ENCODE data around the gene ARHGDIG. TPM values are rescaled to one million over a fixed set of nuclear protein-coding genes. Genes with fewer than 3 reads are reported as not detected.

The ARHGDIG gene
- total and polyA plus RNA-seq, 9 donors: 0.10 to 0.77 TPM; not detected in 7

- Histone ChIP-seq H3K27ac (no peak overlapping the region), H3K36me3 (no peaks in the 10 kb centered on the region), H3K4me1 (ENCODE audit: insufficient read depth) (peaks cover 5% of the 10 kb centered on the region), H3K27me3 (no peaks in the 10 kb centered on the region), H3K4me3 (no peak overlapping the region), H3K9me3 (no peaks in the 10 kb centered on the region)
- intact Hi-C loops (cut with DNase I): no loop called here
- TF ChIP-seq CTCF (IDR thresholded peaks at IDR 0.05): no peak
- TF ChIP-seq POLR2A (IDR thresholded peaks at IDR 0.05): no peak
- TF ChIP-seq EP300 (IDR thresholded peaks at IDR 0.05): no peak
- 92 to 97% (median 94%) methylated on average over 4 to 13 of the region's 13 CpGs for WGBS, 3 donors
- DNase-seq: no peak
Observed at GRCh38 chr16:301950-302349, 21.6 kb downstream of the ARHGDIG start.

GRCh38 chr16:303760-304505 lies 23.5 kb downstream of the ARHGDIG start:
- Histone ChIP-seq H3K36me3 (no peaks in the 10 kb centered on the region), H3K4me1 (ENCODE audit: insufficient read depth) (peaks cover 5% of the 10 kb centered on the region), H3K9me3 (no peaks in the 10 kb centered on the region), H3K4me3 (no peak overlapping the region), H3K27me3 (no peaks in the 10 kb centered on the region), H3K27ac (no peak overlapping the region)
- WGBS, 3 donors: 88 to 91% (median 90%) methylated on average over 43 of the region's 43 CpGs
- intact Hi-C loops (cut with DNase I): no loop called here
- TF ChIP-seq CTCF (IDR thresholded peaks at IDR 0.05): no peak
- no peak for TF ChIP-seq POLR2A (IDR thresholded peaks at IDR 0.05)
- no peak for TF ChIP-seq EP300 (IDR thresholded peaks at IDR 0.05)
- DNase-seq: no peak

GRCh38 chr16:305916-306626 lies 25.7 kb downstream of the ARHGDIG start:
- WGBS, 3 donors: 14 to 52% (median 19%) methylated on average over 19 of the region's 19 CpGs
- Histone ChIP-seq H3K27ac (peak overlapping the region in 1 of 2 donors; percentile 50), H3K9me3 (no peaks in the 10 kb centered on the region), H3K4me1 (ENCODE audit: insufficient read depth) (peaks cover 5% of the 10 kb centered on the region), H3K27me3 (no peaks in the 10 kb centered on the region), H3K4me3 (no peak overlapping the region), H3K36me3 (no peaks in the 10 kb centered on the region)
- TF ChIP-seq EP300 (IDR thresholded peaks at IDR 0.05) (no peak), POLR2A (IDR thresholded peaks at IDR 0.05) (no peak), CTCF (IDR thresholded peaks at IDR 0.05) (no peak)
- intact Hi-C loops (cut with DNase I): no loop called here
- DNase-seq: peak in 4 of 5 donors; percentile 55 to 83 (median 72)

- WGBS, 3 donors: 77 to 82% (median 82%) methylated on average over 17 of the region's 17 CpGs
- Histone ChIP-seq H3K27ac (peak overlapping the region in 1 of 2 donors; percentile 50), H3K4me1 (ENCODE audit: insufficient read depth) (peaks cover 5% of the 10 kb centered on the region), H3K4me3 (no peak overlapping the region), H3K9me3 (no peaks in the 10 kb centered on the region), H3K27me3 (no peaks in the 10 kb centered on the region), H3K36me3 (no peaks in the 10 kb centered on the region)
- no peak for DNase-seq
- intact Hi-C loops (cut with DNase I): no loop called here
- TF ChIP-seq EP300 (IDR thresholded peaks at IDR 0.05) (no peak), CTCF (IDR thresholded peaks at IDR 0.05) (no peak), POLR2A (IDR thresholded peaks at IDR 0.05) (no peak)
Observed at GRCh38 chr16:306911-307370, 26.6 kb downstream of the ARHGDIG start.
